GM20000 (cell line): ENCODE measurements around the gene RETN.

Source experiments
- DNase-seq: peaks from one replicate; pipeline ENCODE4 v3.0.0; 2012; ENCODE audit warnings: low spot score
- CTCF ChIP-seq: IDR thresholded peaks from 2 replicates; pipeline ENCODE4 v1.5.1; 2012; ENCODE audit warnings: mild to moderate bottlenecking, control low read depth; ENCODE audit errors: extremely low read depth, missing control alignments

Gene RETN

GRCh38 chr19:7645163-7645562 lies 23.7 kb upstream of the RETN start:
- no peak for TF ChIP-seq CTCF
- DNase-seq, result no peak

GRCh38 chr19:7645656-7646425 lies 23.0 kb upstream of the RETN start:
- no peak for DNase-seq
- TF ChIP-seq CTCF, result no peak

- TF ChIP-seq CTCF, result no peak
- no peak for DNase-seq
Measured at GRCh38 chr19:7646426-7646700, 22.5 kb upstream of the RETN start.

GRCh38 chr19:7647156-7647555 lies 21.7 kb upstream of the RETN start:
- no peak for DNase-seq
- no peak for TF ChIP-seq CTCF

- DNase-seq, result no peak
- no peak for TF ChIP-seq CTCF
Measured at GRCh38 chr19:7648265-7649014, 20.4 kb upstream of the RETN start.

GRCh38 chr19:7650148-7650547 lies 18.7 kb upstream of the RETN start:
- no peak for DNase-seq

More at GRCh38 chr19:7650148-7650547, 18.7 kb upstream of the RETN start:
- TF ChIP-seq CTCF, result no peak
